OCI-LY1 (cell line): ENCODE measurements around the gene USP8.

Source experiments
- CTCF ChIP-seq: fragments of 200-600 bp; sonication (generic), shearing (Covaris generic); IDR thresholded peaks from 2 replicates; pipeline ENCODE4 v1.5.1; 2017; ENCODE audit warnings: mild to moderate bottlenecking, antibody characterized with exemption, low read length, moderate library complexity, mixed read lengths
- EZH2 ChIP-seq: fragments of 200-600 bp; sonication (generic), shearing (Covaris generic); IDR thresholded peaks from 2 replicates; pipeline ENCODE4 v1.8.0; 2017; ENCODE audit warnings: borderline replicate concordance, mixed run types, mild to moderate bottlenecking, antibody characterized with exemption, low read length, moderate library complexity, mixed read lengths

- TF ChIP-seq CTCF: no peak
- no peak for TF ChIP-seq EZH2
Measured at GRCh38 chr15:50440932-50441331, 16.7 kb downstream of the USP8 start.
